NCI-H748 (cell line): ENCODE data around the gene KCP.

Experiments
- DNase-seq: peaks from one replicate; lab custom pipeline; 2025; ENCODE audit not compliant: unreplicated experiment; lab: John Stamatoyannopoulos, UW

Gene KCP

DNA sequence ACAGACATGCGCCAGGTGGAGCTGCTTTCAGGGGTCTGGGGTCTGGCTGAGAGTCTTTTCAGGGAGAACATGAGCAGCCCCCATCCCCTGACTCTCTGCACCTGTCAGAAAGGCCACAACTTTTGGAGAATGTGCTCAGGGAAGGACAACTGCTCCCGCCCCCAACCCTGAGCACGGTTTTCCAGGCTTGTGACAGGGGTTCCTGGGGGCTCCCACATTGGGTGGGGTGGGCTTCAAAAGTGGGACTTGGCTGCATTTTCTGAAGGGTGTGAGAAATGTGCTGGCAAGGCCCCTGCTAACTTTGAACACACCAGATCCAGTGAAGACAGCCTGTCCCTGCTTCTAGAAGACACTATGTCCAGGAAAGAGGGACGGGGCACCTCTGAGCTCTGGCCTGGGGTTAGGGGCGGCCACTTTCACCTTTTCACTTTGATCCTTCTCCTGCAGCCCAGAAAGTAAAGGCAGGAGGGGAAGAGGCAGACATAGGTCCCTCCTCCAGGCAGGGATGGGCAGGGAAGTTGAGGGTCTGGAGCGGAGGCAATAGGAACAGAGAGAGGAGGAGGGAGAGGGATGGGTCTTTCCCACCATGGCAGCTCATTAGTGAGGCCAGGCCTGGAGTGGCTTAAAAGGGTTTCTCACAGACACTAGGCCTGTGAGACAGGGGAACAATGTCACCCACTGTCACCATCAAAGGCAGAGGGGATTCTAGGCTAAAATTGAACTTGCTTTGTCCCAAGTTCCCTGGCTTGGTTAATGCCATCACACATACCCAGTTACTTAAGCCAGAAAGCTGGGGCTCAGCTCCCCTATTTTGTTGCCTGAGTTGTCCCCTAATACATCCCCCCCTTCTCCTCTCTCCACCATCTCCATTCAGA is 1.5 kb downstream of the KCP start:
- DNase-seq = no peak

DNA sequence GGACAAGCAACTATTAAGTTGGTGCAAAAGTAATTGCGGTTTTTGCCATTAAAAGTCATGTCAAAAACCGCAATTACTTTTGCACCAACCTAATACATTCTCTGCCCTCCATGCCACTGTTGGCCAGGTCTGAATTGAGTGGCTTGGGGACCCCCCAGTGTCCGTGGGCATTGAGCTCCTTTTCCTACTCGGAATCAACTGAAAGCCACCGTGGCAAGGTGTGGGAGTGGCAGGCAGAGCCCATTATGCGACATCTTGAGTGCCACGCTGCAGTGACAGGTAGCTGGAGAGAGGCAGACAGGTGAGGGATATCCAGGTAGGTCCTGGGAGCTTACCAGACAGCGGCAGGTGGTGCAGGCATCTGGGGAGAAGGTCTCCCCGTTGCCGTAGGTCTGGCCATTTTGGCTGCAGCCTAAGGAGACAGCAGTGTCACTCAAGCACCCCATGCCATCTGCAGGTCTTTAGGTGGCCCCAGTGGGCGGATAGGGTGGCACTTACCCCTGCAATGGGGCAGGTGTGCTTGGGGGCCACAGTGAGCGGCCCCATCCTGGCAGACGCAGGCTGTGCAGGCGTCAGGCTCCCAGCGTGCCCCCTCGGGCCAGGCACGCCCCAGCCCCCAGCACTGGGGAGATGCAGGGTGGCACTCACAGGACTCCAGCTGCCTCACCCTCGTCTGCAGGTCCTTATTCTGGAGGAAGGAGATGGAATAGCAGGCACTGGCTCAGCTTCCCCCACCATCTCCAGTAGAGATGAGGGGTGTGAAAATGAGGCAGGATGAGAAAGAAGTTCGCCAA is 3.5 kb downstream of the KCP start:
- DNase-seq = no peak

DNA sequence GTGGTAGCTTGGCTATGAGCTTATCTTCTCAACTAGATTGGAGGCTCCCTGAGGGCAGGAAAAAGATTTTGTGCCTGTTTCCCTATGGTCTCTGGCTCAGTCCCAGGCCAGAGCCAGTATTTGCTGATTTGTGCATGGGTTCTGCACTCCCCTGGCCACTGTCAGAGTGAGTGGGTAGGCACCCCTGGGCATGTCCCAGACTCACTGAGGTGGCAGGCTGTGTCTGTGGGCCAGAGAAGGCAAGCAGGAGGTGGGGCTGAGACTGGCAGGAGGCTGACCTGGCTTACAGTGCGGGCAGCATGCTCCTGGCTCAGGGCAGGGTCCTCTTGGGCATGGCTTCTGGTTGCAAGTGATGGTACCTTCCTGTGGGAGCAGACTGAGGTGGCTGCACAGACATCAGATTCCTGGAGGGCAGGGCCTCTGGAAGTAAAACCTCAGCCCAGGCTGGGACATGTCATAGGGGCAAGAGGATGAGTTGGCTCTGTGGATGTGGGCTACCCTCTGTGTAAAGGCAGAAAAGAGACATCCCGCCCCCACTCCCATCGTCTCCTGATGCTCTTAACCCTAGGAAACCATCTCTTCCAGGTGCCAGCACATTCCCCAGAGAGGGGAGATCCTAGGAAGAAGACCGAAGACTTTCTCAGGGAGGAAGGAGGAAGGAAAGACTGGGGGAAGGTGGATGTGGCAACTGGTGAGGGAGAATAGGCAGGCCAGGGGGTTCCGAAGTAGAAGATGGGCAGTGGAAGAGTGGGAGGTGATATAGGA is 4.3 kb downstream of the KCP start:
- no peak for DNase-seq

DNA sequence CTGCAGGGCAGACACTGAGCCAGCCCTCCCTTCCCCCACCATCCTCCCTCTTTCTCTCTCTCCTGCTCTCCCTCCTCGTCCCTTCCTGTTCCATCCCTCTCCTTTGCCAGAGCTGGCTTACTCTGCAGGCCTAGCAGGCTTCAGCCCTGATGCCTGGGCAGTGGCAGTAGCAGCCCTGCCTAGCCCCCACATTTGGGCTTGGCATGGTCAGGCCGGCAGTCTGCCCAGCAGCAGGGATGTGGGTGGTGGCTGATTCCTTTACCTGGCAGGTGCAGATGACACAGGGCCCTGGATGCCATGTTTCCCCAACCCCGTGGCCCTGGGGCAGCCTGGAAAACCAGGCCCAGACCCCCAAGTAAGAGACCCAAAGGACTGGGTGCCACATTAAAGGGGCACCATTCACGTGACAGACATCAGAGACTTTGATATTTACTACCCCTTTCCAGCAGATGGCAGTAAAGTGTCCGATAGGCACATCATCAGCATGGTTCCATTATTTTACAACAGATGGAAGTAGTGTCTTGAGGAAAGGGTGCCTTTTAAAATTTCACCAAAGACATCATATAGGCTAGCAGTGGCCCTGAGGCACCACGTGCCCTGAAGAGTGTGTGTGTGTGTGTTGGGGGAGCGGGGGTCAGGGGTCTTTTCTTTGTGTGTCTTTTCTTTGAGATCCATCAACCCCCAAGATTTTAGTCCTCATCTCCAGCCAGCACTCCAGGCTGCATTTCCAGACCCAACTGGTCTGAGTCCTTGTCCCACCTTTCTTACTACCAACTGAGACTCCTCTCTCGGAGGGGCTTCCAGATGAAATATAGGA is 5.9 kb downstream of the KCP start:
- DNase-seq = peak; percentile 66

DNA sequence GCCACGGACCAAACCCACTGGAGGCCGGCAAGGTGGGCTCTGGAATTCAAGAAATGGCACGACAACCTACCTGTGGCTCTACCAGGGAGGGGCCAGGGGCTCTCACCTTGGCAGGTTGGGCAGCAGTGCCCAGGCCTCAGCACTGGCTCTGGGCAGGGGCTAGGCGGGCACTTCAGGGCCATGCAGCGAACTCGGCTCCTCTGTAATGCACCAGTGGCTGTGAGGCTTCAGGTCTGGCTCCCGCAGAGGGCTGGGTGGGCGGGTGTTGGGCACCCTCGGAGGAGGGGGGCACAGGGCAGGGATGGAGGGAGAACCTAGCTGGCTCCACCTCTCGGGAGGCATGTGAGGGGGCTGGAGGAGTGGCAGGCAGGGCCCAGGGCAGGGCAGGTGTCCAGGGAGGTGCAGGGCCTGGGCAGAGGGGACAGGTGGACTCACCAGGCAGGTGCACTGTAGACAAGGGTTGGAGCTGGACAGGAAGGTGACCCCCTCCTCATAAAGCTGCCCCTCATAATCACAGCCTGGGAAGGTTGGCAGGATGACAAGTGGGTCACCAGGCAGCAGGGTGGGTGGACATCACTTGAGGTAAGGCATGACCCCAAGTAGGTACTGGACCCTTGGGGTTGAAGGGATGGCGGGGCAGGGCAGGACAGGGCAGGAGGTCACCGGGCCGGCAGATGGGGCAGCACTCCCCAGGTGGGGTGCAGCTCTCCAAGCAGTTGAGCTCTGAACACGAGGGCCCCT is 6.7 kb downstream of the KCP start:
- no peak for DNase-seq

DNA sequence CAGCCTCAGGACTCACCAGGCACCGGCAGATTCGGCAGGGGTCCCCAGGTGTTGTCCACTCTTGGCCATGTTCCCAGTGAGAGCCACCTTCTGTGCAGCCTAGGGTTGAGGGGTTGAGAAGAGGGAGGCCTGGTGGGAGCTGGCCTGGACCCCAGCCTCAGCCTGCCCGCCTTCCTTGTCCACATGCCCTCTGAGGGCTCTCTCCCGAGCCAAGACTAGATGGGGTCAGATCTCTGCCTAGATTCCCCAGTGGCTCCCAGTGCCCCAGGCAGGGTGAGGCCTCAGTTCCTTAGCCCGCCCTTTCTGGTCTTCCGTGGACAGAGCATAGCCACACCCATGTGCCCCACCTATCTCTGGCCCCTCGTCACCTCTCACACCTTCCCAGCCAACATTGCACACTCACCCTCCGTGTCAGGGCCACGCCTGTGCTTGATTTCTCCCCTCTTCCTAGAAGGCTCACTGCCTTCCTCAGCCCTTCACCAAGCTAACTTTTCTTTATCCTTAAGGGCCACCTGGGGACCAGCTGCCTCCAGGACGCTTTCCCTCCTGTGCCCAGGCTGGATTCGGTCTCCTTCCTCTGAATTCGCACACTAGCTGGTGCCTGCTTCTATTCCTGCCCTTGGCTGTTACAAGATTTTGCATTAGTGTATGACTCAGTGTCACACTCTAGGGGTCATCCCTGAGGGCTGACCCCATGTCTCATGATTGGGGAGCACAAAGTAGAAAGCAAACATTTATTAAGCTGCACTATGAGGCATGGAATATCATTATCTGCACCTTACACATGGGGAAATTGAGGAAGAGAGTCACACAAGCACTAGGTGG is 7.5 kb downstream of the KCP start:
- no peak for DNase-seq

DNA sequence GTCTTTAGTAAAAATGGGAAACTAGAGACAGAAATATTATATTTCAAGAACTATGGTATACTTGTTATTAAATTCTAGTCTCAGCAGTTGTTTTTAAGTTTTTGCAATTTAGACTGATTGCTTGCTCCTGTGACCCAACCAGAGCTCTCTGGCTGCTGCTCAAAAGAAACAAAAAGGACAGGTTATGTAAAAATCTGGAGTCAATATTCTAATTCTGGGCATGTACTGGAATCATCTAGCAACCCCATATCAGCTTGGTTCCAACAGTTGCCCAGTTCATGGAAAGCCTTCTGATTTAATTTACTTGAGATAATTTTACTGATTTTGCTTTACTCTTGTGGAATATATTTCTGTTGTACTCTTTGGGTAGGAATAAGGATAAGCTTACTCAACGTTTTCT is 10.3 kb downstream of the KCP start:
- no peak for DNase-seq

DNA sequence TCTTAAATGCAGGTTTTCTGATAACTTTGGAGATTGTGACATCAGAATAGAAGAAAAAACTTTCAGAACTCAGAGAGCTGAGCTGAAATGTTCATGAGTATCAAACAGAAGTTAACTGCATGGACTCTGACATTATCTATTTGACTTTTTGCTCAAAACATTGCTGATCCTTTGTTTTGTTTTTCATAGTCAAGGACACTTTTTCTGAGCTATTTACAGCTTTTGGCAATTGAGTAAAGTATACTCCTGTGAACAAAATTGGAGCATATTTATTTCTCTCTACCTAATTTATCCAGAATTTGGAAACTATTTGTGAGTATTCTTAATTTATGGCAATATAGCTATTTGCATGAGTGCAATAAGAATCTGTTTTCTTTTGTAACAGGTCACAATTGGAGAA is 11.1 kb downstream of the KCP start:
- DNase-seq = no peak

DNA sequence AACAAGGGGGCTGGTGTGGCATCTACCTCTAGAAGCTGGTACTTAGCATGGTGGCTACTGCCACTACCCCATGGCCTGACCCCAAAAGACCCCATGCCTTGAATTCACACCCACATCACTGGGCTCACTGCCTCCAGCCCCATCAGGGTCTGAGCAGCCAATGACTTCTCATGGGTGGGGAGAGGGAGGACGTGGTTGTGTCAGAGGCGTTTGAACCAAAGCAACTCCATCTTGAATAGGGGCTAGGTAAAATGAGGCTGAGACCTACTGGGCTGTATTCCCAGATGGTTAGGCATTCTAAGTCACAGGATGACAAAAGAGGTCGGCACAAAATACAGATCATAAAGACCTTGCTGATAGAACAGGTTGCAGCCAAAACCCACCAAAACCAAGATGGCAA is 15.2 kb downstream of the KCP start:
- no peak for DNase-seq

DNA sequence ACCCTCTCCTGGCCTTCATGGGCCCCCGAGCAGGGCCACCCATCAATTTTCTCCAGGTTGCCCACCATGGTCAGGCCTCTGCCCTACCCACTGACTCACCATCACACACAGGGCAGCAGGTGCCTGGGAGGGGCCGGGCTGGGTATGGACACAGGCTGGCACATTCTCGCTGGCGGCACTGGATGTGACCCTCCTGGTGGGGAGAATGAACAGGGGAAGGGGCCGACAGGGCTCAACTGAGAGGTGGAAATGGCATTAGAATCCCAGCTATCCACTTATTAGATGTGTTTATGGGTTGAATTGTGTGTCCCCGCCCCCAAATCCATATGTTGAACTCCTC is 16.4 kb downstream of the KCP start:
- DNase-seq = no peak

DNA sequence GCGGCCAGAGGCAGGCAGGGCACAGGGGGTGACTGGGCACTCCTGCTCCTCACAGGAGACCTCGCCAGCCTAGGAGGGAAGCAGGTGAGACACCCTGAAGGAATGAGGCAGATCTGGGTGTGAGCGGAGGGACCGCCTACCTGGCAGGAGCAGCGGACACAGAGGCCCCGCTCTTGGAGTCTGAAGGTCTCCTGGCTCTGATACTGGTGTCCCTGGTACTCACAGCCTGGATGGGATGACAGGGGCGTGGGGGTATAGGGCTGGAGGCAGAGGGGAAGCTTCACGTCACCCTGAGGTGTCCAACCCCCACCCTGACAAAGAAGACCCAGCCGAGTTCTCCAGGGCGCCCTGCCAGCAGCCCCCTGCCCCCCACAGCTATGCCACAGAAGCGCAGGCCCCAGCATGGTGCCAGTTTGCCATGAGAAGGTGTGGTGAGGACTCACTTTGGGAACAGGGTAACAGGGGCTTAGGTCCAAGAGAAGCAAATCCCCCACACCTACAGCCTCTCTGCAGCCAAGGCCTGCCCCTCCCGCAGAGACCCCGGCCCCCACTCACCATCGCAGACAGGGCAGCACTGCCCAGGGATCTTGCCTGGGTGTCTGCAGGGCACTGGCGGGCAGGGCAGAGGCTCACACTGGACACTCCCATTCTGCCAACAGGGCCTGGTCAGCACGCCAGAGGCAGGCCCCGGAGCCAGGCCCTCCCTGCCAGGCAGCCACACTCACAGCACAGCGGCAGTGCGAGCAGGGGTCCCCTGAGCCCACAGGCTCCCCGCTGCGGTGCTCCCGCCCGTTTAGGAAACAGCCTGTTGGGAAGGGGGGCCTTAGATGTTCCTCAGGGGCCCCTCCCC is 17.0 kb downstream of the KCP start:
- no peak for DNase-seq

DNA sequence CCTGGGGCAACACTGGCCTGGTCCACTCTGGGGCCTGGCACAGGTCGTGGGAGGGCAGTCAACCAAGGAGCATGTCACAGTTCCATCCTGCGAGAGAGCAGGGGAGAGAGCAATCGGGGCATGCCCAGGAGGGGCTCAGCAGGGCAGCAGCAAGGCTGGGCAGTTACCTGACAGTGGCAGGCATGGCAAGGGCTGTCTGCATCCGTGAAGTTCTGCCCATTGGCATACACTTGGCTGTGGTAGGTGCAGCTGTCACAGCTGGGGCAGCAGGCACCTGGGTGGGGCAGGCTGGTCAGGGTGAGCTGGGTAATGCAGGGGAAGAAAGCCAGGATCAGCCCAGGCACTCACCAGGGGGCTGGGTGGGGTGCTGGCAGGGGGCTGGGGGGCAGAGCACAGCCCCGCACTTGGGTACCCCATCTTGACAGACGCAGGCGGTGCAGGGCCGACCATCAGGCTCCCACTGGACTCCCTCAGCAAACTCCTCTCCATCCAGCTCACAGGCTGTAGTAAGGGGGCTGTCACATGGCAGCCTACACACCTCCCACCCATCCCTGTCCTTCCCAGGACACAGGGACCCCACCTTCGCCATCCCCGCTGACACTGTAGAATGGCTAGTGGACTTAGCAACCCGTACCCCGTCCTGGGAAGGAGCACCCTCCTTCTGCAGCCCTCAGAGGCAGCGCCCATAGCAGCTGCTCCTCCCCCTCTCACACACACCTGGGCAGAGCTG is 17.8 kb downstream of the KCP start:
- no peak for DNase-seq

DNA sequence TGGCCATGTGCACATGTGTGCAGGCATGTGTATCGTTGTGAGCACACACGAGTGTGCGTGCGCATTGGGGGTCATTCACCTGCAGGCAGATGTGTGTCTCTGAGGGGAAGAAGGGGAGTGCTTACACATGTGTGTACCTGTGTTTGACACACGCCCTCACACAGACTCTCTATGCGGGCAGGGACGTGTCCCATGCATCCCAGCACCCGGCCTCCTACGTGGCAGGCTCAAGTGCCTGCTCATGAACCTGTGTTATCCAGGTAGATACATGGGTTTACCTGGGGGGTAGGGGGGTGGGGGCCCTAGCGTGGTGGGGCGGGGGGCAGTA is 18.6 kb downstream of the KCP start:
- no peak for DNase-seq

DNA sequence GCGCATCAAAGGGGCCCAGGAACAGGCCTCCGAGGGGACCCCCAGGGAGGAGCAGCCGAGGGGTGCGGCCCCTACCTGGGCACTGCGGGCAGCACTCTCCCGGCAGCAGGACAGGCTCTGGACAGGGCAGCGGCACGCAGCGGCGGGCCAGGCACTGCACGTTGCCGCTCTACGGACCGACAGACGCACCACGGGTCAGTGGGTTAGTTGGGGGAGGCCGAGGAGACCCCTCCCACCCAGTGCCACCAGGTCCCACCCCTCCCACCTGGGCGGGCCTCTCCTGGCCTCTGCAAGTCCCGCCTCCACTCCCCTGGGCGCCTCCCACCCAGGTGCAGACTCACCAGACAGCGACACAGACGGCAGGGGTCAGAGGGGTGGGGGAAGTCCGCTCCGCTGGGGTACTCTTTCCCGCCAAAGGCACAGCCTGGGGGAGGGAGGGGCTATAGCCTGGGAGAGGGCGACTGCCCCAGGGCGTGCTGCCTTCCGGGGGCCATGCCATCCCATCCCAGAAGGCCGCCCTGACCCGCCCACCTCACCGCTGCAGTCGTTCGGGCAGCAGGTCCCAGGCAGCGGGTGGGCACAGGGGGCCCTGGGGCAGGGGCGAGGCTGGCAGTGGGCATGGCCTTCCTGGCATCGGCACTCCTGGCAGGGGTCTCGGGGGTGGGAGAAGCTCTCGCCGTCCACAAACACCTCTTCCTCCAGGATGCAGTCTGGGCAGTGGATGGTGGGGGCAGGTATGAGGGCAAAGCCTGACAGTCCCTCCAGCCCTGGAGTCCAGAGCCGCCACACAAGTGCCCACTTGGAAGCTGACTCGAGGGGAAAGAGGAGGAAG is 19.2 kb downstream of the KCP start:
- DNase-seq = peak; percentile 65

DNA sequence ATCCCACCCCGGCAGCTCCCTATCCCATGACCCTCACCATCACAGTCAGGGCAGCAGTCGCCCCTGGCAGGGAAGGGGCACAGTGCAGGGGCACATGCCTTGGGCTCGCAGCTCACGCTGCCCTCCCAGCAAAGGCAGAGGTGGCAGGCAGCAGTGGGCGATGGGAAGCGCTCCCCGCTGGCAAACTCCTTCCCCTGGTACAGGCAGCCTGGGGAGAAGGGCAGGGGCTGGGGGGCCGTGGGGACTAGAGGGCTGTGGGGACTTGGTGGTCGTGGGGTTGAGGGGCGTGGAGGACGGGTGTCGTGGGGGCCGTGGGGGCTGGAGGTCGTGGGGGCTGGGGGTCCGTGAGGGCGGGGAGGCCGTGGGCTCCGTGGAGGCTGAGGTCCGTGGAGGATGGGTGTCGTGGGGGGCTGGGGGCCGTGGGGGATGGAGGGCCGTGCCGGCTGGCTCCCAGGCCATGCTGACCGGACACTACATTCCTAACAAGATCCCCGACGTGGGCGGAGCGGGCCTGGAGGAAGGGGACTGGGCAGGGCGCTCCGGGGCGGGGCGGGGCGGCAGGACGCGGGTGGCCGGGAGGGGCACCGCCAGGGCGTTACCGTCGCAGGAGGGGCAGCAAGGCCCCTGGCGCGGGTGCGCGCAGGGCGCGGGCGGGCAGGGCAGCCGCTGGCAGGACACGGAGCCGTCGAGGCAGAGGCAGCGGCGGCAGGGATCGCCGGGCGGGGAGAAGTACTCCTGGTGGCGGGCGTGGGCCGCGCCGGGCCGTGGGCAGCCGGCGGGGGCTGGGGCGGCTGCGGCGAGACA is 20.0 kb downstream of the KCP start:
- peak; percentile 58 for DNase-seq

DNA sequence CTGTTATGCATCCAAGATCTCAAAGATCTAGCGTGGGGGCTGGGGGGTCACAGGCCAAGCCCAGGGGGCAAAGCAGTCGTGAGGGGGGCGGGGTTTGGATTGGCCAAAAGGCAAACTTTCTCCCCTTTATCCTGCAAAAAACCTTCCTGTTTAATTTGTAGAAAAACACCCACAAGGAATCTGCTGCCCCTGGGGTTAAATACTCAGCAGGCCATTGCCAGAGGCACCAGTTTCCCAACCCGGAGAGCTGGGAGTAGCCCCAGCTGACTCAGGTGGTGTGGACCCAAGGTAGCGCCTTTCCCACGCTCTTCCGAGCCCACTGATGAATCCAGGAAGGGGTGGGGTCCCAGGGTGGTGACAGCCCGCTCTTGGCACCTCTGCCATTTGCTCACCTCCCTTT is 21.4 kb downstream of the KCP start:
- DNase-seq = no peak
